BJ (cell line): ENCODE measurements around the gene HIPK4. TPM values are rescaled to one million over a fixed set of nuclear protein-coding genes. Genes with fewer than 3 reads are reported as not detected.

Experiments used
- CTCF ChIA-PET: fragments of 350-600 bp; formaldehyde crosslinking; extraction: SDS; loops from one replicate; lab custom pipeline; 2021; ENCODE audit warnings: antibody characterized with exemption, inconsistent platforms; lab: Yijun Ruan, JAX
- POLR2A ChIA-PET: fragments of 300-600 bp; sonication (Branson Sonifier 250); formaldehyde crosslinking; extraction: SDS; loops from one replicate; lab custom pipeline; 2021; ENCODE audit warnings: antibody characterized with exemption; lab: Charles Lee
- DNase-seq: peaks from one replicate; pipeline ENCODE4 v3.0.0-alpha.2; 2011; ENCODE audit warnings: low read depth
- H3K27me3 ChIP-seq: 2 replicates; pipeline ENCODE4 v1.6.0; 2011; ENCODE audit warnings: low read length; ENCODE audit not compliant: control insufficient read depth, insufficient read depth
- H3K36me3 ChIP-seq: 2 replicates; pipeline ENCODE4 v1.5.1; 2011; ENCODE audit warnings: low read length; ENCODE audit not compliant: control insufficient read depth, insufficient read depth
- H3K4me3 ChIP-seq: 2 replicates; pipeline ENCODE4 v1.5.1; 2011; ENCODE audit warnings: low read depth, mild to moderate bottlenecking, control low read depth, low read length
- CTCF ChIP-seq: IDR thresholded peaks from 2 replicates; pipeline ENCODE4 v1.5.1; 2011; ENCODE audit warnings: low read depth, mild to moderate bottlenecking, control low read depth, inconsistent platforms, low read length, moderate library complexity; ENCODE audit not compliant: insufficient read depth
- polyA plus RNA-seq: library from polyadenylated mRNA; depleted of rRNA; stranded (reverse); fragments of >200 nt; gene quantifications from 2 replicates; pipeline ENCODE4 v1.2.3, GENCODE V29; 2011

HIPK4 gene
- polyA plus RNA-seq, 1 experiment: 0.21 TPM

- CTCF ChIA-PET: interaction anchor here (0.7 to 2.6 kb wide), 3 partner anchors 49 to 220 kb away, joined by 3 to 9 read pairs (median 7); no protein-coding TSS in a partner anchor
- Histone ChIP-seq H3K36me3 (no peaks in the 10 kb centered on the region), H3K27me3 (no peaks in the 10 kb centered on the region), H3K4me3 (no peak overlapping the region)
- no peak for TF ChIP-seq CTCF
- POLR2A ChIA-PET: no interaction called here
- no peak for DNase-seq
Measured at GRCh38 chr19:40414542-40415535, 24.9 kb upstream of the HIPK4 start.

- no peak within 1 kb of the TSS for H3K4me3 ChIP-seq
- CTCF ChIA-PET: interaction anchor here (0.6 to 2.9 kb wide), 5 partner anchors 7 to 142 kb away, joined by 3 to 20 read pairs (median 4); no protein-coding TSS in a partner anchor
- no peak for TF ChIP-seq CTCF
- POLR2A ChIA-PET: no interaction called here
- DNase-seq: no peak
- H3K27me3 ChIP-seq: no peaks in the 10 kb centered on the region
- H3K36me3 ChIP-seq: no peaks in the 10 kb centered on the region
Measured at GRCh38 chr19:40413291-40413845, 23.4 kb upstream of the HIPK4 start, which contains the start of gene PRX. PRX (minus strand) TSS chr19:40413378; CDS start chr19:40407932, 5,446 bp downstream.

- DNase-seq: no peak
- POLR2A ChIA-PET: no interaction called here
- TF ChIP-seq CTCF: no peak
- CTCF ChIA-PET: interaction anchor here (0.6 to 2.9 kb wide), 6 partner anchors 8 to 141 kb away, joined by 3 to 20 read pairs (median 4); partner anchors contain the start of gene SERTAD1
- H3K36me3 ChIP-seq: no peaks in the 10 kb centered on the region
- H3K27me3 ChIP-seq: no peaks in the 10 kb centered on the region
- no peak overlapping the region for H3K4me3 ChIP-seq
Measured at GRCh38 chr19:40412866-40413265, 22.9 kb upstream of the HIPK4 start.

DNA sequence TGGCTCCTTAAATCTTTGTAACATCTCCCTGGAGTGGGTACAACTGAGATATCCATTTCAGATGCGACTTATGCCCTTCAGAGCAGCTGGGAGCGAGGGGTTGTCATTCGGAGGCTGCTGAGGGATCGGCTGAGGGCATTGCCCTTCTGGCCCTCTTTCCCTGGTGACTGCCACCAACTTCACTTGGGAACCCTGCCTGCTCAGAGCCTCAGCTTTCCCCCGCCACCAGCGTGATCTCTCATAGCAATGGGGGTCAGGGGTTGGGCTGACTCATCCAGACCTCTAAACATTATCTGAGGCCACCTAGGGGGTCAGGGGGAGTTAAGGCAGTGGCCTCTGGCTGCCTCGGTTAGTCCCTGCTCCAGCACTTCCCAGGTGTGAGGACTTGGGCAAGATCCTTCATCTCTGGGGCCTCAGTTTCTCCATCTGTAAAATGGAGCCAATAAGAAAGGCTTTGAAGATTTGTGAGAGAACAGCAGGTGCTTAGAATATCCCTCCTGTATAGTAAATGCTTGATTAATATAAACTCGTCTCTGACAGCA lies 22.0 kb upstream of the HIPK4 start:
- ChIA-PET CTCF (interaction anchor here (1.1 to 2.9 kb wide), 4 partner anchors 8 to 52 kb away, joined by 3 to 20 read pairs (median 6); partner anchors contain the start of gene SERTAD1), POLR2A (no interaction called here)
- DNase-seq: no peak

More for the DNA sequence above, 22.0 kb upstream of the HIPK4 start:
- H3K27me3 ChIP-seq: no peaks in the 10 kb centered on the region
- H3K4me3 ChIP-seq: no peak overlapping the region
- TF ChIP-seq CTCF: no peak
- H3K36me3 ChIP-seq: no peaks in the 10 kb centered on the region
